GM21737 (cell line): ENCODE results near the gene SCN11A.
"Not testable (repeated sequence)": the region's sequence is repeated elsewhere in the genome, so short reads cannot be mapped to it uniquely, and the experiment has no call there.

Source experiments
- ATAC-seq: cut with Tn5 transposase; IDR thresholded peaks from one replicate; pipeline ENCODE4 v1.9.1; 2021; ENCODE audit warnings: mild to moderate bottlenecking, moderate library complexity; ENCODE audit not compliant: unreplicated experiment

The SCN11A gene

DNA sequence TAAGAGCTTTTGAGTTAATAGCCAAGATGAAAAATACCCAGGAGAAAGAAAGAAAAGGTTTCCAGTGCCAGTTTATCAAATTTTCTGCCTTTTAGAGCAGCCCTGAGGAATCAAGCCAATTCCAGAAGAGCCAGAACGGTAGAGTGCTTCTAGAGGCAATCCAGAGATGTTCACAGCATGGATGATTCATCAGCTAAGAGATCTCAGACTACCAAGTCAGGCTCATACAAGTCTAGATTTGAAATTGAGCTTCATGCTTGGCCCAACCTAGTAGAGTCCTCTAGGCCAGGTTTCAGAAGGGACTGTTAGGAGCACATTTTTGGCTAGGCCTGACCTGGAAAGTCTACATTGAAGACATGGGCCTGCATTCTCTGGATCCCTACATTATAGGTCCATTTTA, 15.5 kb upstream of the SCN11A start:
- ATAC-seq, result no peak

DNA sequence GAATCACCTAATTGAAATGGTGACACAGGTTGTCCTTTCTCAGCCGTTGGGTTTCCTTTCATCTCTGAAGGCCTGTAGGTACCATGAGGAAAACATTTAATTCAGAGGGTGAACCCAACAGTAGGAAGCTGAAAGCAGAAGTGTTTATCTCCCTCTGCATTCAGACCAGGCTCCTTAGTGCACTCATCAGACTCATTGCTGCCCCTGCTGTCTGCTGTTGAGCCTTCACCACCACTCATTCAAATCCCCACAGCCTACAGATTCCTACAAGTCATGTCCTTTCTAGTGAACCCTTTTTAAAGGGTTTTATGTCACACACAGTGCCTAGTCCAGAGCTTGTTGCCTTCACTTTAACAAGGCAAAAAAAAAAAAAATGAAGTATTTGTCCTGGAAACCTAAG, 13.5 kb upstream of the SCN11A start:
- peak; percentile 87 for ATAC-seq

DNA sequence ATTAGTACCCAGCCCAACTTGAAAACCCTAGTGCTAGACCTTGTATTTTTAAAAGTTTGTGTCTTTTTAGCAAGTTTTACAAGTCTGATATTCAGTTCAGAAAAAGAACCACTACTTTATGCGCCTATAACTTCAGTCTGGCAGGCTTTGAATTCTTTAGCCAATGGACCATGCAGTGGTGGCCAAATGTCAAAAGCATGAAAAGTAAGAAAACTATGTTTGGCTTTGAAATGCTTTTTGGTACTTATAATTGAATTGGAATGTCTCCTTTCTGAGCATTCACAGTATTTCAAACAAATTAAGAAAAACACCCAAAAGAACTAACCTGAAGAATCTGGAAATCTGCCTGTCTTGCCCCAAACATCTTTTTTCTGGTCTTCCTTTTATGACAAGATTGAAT, 12.9 kb upstream of the SCN11A start:
- ATAC-seq, result no peak

DNA sequence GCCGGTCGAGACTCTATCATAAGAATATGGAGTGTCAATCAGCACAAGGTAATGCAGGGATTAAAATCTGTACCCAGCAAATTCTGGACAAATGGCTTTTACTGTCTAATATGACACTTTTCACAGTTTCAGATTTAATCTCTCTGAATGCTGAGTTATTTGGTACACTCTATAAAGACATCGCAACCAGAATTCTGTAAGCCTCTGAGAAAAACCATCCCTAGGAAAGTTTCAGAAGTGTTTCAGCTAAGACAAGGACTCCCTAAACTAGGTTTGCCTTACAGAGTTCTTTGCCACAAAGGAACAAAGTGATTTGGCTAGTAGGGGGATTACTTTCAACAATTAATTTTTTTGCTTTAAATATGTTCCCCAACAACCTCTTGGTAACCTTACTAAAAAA, 11.4 kb upstream of the SCN11A start:
- ATAC-seq, result no peak

DNA sequence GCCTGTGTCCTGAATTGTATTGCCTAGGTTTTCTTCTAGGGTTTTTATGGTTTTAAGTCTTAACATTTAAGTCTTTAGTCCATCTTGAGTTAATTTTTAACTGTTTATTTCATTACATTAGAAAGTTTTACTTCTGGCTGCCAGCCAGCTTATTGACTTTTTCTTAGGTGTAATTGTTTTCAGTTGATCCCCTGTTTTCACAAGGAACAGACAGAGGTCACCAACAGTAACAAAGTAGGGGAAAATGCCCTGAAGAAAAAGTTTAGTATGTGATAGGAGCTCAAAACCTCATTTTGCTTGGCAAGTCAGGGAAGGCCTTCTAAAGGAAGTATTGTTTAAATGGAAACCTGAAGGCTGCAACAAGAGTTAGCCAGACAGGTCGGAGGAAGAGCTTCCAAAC, 10.4 kb upstream of the SCN11A start:
- no peak for ATAC-seq

DNA sequence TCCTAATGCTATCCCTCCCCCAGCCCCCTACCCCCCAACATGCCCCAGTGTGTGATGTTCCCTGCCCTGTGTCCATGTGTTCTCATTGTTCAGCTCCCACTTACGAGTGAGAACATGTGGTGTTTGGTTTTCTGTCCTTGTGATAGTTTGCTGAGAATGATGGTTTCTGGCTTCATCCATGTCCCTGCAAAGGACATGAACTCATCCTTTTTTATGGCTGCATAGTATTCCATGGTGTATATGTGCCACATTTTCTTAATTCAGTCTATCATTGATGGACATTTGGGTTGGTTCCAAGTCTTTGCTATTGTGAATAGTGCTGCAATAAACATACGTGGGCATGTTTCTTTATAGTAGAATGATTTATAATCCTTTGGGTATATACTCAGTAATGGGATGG, 9.5 kb upstream of the SCN11A start:
- ATAC-seq, result not testable (repeated sequence)

DNA sequence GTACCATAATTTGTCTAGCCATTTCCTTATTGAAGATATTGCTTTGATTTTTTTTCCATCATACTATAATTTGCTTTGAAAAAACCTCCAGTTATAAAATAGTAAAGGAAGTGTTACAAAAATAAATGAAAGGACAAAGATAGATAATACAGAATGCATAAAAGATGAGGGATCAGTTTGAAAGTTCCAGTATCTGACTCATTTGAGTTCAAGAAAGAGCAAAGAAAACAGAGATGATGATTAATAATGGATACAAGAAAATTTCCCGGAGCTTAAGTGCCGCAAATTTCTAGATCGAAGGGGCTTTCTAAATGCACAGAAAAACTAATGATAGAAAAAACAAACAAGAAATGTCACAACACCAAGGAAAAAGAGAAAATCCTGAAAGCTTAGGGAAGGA, 4.4 kb upstream of the SCN11A start:
- ATAC-seq, result no peak

DNA sequence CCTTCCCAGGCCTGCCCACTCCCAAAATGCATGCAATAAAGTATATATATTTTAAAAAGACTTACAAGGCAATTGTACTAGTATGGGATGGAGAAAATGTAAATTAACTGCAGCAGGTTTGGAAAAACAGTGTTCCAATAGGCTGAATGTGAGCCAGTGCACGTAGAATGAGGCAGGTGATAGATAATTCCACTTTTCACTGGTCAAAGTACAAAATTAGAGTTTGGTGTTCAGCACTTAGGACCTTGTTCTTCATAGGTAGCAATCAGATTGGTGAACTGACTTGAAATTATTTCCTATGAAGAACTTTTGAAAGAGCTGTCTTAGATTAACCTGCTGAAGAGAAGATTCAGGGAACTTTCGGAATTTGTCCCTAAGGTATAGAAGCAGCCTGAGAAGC, 2.0 kb upstream of the SCN11A start:
- no peak for ATAC-seq

DNA sequence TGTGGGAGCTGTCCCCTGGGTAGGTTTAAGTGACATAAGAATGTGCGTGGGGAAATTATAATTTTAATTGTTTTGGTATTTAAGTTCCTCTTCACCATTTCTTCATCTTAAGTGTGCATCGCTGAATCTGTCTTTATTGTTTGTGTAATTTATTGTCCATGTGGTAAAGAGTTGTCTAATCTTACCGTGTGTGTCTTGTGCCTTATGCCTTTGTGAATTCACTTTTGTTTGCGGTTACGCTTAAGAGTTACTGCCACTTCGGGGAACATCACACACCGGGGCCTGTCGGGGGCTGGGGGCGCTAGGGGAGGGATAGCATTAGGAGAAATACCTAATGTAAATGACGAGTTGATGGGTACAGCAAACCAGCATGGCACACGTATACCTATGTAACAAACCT, 839 bp upstream of the SCN11A start:
- no peak for ATAC-seq

DNA sequence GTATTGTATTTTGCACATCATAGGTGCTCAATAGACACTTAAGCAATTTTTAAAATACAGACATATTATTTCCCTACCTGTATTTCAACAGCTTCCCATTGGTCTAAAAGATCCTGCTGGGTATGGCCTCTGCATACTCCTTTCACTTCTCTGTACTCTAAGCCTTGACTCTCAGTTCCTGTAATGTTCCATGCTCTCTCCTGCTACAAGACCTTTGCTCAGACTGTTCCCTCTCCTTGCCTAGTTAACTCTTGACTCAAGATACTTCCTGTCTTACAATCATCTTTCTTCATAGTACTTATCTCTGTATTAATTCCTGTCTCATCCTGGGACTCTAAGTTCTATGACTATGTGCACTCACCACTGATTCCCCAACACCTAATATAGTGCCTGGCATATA, 1.7 kb downstream of the SCN11A start:
- no peak for ATAC-seq

DNA sequence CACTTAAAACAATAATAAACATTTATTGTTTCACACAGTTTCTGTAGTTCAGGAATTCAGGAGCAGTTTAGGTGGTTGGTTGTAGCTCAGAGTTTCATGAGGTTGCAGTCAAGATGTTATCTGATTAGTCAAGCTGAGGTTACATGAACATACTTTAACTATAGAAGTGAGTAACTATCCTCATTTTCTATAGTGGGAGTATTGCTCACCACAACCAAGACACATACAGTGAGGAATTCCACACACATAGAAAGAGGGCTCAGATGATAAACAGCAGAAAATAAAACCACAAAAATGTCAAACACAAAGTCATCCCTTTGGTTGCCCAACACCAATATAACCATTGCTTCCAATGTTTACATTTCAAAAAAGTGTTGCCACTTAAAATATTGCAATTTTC, 13.6 kb downstream of the SCN11A start:
- no peak for ATAC-seq

DNA sequence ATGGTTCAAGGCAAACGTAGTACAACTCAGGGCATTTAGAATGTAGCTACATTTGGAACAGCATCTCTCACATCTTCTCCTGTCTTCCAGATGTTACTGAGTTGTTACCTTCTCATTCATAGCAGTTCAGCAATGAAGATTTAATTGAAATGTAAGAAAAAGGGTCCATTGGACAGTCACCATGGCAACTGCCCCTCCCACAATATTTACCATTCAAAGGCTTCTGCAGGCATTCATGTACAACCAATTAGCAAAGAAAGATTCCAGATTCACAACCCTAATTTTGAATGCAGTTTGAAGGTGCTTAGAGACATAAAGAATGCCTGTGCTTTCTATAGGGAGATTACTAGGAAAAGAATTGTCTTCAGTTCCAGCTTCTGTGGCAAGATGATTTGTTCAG, 22.2 kb downstream of the SCN11A start:
- ATAC-seq, result no peak

DNA sequence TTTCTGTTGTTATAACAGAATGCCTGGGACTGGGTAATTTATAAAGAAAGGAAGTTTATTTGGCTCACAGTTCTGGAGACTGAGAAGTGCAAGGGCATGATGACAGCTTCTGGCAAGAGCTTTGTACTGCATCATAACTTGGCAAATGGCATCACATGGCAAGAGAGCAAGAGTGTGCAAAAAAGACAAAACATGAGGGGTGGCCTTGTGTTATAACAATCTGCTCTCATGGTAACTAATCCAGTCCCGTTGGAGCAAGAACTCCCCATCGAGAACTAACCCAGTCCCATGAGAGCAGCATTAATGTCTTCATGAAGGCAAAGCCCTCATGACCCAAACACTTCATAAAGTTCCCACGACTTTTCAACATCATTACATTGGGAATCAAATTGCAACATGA, 23.2 kb downstream of the SCN11A start:
- no peak for ATAC-seq

DNA sequence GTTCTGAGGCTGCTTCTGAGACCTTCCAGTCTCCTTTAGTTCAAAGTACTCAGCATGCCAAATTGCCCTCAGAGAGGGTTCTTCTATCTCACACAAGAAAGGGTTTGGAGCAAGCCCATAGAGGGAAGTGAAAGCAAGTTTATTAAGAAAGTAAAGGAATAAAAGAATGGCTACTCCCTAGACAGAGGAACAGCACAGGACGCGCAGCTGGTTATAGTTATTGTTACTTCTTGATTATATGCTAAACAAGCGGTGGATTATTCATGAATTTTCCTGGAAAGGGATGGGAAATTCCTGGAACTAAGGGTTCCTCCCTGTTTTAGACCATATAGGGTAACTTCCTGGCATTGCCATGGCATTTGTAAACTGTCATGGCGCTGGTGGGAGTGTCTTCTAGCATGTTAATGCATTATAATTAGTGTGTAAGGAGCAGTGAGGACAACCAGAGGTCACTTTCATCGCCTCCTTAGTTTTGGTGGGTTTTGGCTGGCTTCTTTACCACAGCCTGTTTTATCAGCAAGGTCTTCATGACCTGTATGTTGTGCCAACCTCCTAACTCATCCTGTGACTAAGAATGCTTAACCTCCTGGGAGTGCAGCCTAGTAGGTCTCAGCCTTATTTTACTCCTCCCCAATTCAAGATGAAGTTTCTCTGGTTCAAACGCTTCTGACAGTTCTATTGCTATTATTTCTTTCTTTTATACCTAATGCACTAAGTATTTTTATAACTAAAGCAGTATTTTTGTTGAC, 26.3 kb downstream of the SCN11A start:
- no peak for ATAC-seq

DNA sequence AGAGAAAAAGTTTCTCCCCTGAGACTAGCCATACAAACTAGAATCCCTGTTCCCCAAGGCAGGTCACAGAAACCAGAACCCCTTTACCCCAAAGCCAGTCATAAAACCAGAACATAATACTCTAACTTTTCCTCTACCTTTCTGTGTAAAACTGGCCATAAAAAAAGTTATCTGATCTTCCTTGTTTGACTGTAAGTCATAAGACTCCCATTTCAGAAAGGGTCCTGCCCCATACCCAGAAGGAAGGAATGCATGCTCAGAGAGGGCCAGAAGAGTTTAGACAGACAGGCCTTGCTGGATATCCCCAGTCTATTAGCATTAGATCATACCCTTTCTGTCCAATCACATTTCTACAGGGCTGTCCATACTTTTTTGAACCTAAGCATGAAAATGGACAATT, 27.2 kb downstream of the SCN11A start:
- no peak for ATAC-seq

DNA sequence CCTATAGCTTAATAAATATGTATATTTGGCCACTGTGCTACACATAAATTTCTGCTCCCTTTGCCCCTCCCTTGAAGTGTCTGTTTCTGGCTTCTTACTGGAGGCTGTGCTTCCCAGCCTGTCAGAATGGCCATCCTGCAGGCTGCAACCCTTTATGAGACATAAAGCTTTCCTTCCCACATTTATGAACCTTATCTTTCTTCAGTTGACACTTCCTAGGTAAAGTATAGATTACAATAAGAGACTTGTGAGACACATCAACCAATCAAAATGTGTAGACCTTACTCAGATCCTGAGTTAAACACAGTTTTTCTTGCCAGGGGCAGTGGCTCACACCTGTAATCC, 29.5 kb downstream of the SCN11A start:
- ATAC-seq, result no peak

DNA sequence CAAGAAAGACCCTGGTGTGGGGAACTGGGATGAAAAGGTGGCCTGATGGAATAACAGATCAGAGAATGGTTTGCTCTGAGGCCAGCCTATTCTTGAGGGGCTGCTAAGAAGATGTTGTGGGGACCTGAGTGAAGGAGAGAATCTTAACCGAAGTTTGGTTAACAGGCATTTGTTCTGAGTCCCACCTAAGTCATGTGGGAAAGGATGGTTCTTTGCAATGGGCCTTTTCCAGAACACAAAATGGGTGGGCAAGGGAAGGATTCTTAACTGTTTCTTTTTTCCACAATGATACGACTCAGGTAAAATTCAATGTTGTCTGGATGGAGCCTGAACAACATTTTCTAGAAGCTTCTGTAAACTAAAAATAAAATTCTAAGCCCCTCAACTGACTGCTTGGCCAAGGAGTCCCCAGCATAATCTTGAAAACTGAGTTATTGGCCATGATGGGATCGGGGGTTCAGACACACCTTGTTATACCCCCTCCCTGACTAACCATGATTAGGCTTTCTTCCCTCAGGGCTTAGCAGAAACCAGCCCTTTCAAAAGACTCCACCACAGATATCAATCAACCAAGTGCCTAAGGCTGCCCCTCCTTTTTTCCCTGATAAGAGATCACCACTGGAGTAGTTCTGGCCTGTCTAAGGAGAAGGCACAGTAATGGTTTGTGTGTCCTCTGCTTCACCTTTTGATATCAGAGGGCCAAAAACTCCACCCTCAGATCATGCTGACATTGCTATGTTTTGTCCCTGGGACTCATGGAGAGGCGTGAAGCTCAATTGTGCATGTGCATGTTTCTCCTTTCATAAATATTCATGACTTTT, 30.1 kb downstream of the SCN11A start:
- ATAC-seq, result no peak

DNA sequence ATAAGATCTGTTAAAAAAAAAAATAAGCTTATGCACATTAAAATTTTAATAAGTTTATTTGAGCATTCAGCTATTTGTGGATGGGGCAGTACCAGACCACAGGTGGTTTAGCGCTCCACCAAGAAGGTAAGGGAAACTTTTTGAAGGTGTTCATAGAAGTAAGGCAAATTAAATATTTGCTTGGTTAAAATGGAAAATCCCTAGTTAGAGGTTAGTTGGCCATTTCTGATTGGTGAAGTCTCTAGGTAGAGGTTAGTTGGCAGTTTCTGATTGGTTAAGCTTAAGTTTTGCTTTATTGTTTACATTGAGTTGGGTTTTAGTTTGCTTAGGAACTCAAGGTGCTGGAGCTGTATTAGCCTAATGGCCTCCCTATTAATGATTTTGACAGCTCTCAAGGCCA, 30.7 kb downstream of the SCN11A start:
- no peak for ATAC-seq

DNA sequence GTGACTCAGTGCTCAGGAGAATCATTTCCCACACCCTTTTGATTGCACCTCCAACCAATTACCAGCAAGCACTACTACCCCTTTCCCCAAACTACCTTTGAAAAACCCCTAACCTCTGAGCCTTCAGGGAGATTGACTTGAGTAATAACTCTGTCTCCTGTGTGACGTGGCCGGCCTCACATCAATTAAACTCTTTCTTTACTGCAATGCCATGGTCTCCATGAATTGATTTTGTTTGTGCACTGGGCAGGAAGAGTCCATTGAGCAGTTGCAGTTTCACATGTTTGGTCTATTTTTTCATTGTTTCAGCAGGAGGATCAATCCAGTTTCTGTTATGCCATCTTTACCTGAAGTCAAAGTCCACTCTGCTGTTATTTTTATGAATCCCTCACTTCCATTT, 32.4 kb downstream of the SCN11A start:
- no peak for ATAC-seq

DNA sequence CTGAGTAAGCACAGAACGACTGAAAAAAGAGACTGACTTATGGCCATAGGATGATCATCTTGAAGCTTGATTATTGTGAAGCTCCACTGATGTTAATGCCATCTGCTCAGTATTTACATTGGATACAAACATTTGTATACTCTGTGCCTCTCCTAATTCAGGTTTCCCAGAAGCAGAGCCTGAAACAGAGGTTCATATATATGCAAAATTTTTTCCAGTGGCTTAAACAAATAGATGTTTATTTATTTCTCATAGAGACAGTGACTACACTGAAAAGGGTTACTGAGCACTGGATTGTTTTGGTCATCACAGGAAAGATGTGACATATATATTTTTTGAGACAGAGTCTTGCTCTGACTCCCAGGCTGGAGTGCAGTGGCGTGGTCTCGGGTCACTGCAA, 36.3 kb downstream of the SCN11A start:
- ATAC-seq, result no peak

DNA sequence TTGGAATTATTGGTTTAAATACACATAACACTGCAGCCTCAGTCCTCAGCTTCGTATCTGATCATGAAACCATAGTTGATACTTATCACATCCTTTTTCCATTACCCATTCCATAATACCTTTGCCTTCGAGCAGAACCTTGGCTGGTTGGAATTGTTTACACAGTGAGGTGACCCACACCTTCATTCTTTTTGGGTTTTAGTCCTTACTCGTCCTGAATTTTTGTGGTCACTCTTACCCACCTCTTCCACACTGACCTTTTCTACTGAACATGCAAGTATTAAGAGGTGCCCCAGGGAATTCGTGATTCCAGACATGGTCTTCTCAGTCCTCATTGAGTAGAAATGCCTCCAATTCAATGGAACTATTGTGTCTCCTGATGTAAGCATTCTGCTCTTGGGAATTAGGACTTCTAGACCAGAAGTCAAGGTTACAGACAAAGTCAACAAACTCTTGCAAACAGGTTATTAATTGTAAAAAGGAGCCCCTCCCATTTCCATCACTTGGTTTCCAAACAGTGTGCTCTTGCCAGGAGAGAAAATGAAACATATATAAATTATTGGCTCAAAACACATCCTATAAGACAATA, 37.7 kb downstream of the SCN11A start:
- no peak for ATAC-seq

DNA sequence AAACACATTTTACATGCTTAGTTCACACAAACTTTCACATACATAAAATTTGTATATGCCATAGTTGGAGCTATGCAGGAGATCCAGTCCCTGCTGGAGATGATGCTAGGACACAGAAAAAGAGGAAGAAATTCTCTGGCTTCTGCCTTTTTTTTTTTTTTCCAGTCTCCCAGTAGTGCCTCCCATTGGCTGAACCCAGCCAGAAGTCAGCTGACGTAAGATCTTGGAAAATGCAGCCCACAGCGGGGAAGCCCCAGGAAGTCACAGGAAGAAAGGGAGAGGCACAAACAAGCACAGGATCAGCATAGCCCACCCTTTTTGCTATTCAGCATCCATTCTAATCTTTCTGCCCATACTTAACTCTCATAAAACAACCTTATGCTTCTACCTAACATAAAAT, 38.5 kb downstream of the SCN11A start:
- no peak for ATAC-seq
